ENCODE results near the gene RER1.

RER1 gene

DNA sequence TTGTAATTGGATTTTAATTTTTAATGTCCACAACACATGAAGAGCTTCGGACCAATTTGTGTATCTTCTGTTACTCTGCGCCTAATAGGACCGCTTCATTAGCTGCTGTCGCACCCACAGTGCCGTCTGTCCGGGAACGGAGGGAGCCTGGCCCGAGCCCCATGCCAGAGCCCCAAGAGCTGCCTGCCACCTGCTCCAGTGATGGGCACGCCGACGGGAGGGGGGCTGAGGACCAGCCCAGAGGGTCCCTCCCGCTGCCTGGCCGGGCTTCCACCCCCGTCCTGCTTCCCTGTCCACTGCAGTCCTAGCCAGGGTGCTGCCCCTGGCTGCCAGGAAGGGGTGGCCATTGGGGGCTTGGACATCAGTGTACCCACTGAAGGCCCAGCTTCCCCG lies 54.2 kb downstream of the RER1 start:
- DNase-seq (ENCODE audit: low spot score) = no peak

DNA sequence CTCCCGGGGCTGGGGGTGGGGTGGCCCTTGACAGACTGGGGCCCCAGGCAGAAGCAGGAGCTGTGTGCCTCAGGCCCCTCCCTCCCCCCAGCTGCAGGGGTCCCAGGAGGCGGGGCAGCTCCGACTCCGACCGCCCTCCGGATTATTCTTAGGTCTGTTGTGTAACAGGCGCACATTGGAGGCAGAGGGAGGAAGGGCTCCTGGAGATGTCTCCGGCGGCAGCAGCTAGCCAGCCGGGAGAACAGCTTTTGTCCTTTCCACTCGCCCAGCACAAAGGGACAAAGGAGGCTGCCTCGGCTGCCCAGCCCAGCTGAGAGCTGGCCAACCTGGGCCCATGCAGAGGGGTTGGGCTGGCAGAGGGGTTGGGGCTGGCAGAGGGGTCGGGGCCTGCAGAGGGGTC lies 54.8 kb downstream of the RER1 start:
- no peak for DNase-seq (ENCODE audit: low spot score)

DNA sequence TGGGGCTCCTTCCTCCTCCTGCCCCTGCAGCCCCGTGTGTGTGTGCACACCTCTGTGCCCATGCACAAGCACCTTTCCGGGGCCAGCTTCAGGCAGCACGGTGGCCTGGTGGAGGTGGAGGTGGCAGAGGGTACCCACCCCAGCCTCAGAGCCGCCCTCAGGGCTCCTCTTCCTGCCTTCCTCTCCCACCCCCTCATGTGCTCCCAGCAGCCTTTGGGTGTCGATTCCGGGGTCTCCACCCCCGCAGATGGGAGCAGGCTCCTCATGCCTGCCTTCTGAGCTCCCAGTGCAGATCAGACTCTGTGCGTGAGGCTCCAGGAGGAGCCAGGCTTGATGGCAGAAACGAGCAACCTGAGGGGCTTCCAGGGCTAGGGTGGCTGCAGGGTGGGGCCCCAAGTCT lies 55.2 kb downstream of the RER1 start:
- DNase-seq (ENCODE audit: low spot score) = no peak

DNA sequence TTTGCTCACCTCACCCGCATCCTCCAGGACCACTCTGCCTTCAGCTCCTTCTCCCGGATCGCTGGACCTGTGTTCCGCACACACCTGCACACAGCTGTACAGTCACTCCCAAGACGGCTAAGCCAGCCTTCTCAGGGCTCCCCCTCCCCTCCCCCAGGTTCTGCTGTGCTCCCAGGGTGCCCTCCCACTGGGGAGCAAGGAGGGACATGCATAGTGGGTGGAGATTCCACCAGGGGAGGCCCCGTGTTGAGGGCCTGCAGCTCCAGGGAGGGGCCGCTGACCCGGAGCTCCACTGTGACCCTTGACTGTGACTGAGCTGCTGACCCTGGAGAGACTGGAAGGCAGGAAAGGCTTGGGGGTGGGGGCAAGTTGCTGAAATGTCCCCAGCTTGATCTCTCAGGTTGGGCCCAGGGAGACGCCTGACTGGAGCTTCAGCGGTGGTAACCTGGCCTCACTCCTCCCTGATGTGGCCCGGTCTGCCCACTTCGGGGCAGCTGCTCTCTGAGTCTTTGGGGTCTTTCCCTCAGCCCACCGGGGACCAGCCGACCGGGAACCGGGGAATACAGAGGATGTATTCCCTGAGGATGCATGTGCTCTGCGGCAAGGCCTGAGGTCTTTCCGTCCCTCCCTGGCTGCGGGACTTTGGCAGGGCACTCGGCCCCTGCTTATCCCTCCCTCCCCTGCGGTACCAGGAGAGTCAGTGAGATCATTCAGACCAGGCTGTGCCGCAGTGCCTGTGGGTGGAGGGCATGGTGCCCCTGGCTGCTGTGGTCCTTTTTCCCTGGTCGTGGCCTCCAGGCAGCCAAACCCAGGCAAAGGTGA lies 55.8 kb downstream of the RER1 start:
- DNase-seq (ENCODE audit: low spot score) = no peak

- DNase-seq (ENCODE audit: low spot score) = no peak
Measured at GRCh38 chr1:2448098-2448445, 56.4 kb downstream of the RER1 start.

- DNase-seq (ENCODE audit: low spot score) = no peak
Measured at GRCh38 chr1:2449636-2450454, 58.2 kb downstream of the RER1 start.

DNA sequence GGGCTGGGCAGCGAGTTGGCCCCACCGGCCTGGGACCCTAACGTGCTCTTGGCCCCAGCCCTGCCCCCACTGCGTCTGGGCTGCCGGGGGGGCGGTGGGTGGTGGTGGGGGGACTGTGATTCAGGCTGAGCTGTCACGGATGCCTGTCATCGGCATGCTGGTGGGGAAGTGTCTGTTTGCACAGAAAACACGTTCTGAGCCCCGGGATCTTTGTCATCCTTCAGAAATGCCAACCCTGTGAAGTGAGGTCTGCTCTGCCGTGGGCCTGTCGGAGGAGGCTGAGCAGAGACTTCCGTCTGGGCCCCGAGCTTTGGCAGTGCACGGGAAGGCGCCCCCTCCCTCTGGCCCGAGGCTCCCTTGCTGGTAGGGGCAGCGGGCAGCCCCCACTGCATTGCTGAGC lies 60.1 kb downstream of the RER1 start:
- DNase-seq (ENCODE audit: low spot score) = no peak

DNA sequence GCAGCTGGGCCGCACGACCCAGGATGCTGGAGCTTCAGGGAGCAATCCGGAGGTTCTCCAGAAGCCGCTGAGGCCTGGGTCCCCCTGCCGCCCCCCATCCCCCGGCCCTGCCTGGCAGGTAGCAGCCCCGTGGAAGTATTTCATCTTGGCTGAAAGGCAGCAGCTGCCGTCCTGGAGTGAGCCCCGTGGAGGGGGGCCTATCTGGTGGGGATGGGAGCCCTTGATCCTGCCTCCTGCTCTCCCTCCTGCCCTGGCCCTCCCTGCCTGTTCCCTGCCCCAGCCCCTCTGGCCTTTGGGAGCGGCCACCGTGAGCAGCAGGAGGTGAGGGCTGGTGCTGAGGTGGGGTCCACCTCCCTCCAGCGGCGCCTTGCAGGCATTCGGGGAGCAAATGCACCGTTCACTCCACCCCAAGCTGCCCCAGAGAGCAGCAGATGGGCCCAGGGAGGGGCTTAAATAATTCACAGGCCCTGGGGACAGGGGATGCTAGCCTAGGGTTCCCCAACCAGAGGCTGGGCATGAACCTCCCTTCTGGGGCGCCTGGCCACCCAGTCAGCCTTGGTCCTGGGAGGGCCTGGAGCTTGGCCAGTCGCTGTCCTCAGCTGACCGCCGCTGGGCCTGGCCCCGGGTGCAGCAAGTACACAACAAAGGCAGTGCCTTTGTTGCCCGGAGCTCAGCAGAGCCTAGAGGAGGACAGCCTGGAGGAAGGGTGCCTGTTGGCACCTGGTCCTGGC lies 60.7 kb downstream of the RER1 start:
- no peak for DNase-seq (ENCODE audit: low spot score)

- no peak for DNase-seq (ENCODE audit: low spot score)
Measured at GRCh38 chr1:2452932-2453315, 61.3 kb downstream of the RER1 start.

DNA sequence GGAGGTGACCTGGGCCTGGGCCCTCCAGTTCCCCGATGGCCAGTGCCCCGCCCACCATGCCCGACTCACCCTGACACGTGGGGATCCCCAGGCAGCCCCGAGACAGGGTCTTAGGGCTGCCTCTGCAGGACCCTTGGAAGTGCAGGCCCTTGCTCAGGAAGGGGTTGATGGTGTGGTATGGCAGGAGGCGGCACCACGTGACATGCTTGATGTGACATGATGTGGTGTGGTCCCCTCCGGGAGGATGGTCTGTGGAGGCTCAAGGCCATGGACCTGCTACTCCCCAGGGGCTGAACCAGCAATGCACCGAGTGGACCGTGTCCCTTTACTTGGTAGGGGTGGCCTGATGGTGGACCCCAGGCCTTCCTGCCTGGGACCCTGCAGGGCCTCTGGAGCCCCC lies 62.6 kb downstream of the RER1 start:
- DNase-seq (ENCODE audit: low spot score) = no peak

All from NAMALWA (cell line).